Neural cell (in vitro differentiated cells): Measurements from ENCODE around the gene IGSF3.

Source experiments
- CTCF ChIP-seq: fragments of 450-650 bp; IDR thresholded peaks from 2 replicates; pipeline ENCODE4 v1.5.1; 2014; ENCODE audit warnings: antibody characterized with exemption, mild to moderate bottlenecking, moderate library complexity; ENCODE audit not compliant: poor library complexity, severe bottlenecking
- EP300 ChIP-seq: fragments of 450-650 bp; conservative IDR thresholded peaks from 2 replicates; pipeline ENCODE4 v1.6.1; 2014; ENCODE audit warnings: antibody characterized with exemption, mild to moderate bottlenecking, moderate library complexity; ENCODE audit not compliant: poor library complexity, severe bottlenecking
- EZH2 ChIP-seq: fragments of 200-600, 300-800 bp; shearing (Covaris generic), sonication (generic); IDR thresholded peaks from 2 replicates; pipeline ENCODE4 v1.6.1; 2014; ENCODE audit warnings: antibody characterized with exemption, low read length, borderline replicate concordance, mild to moderate bottlenecking; ENCODE audit not compliant: insufficient read depth, poor library complexity, severe bottlenecking
- POLR2AphosphoS5 ChIP-seq: IDR thresholded peaks from 2 replicates; pipeline ENCODE4 v1.6.1; 2012
- RAD21 ChIP-seq: fragments of 450-650 bp; conservative IDR thresholded peaks from 2 replicates; pipeline ENCODE4 v1.6.1; 2014; ENCODE audit warnings: antibody characterized with exemption, mild to moderate bottlenecking, moderate library complexity
- REST ChIP-seq: IDR thresholded peaks from 2 replicates; pipeline ENCODE4 v1.6.1; 2012; ENCODE audit warnings: borderline replicate concordance
- SMC3 ChIP-seq: fragments of 450-650 bp; conservative IDR thresholded peaks from 2 replicates; pipeline ENCODE4 v1.6.1; 2014; ENCODE audit warnings: antibody characterized with exemption, mild to moderate bottlenecking, moderate library complexity; ENCODE audit not compliant: poor library complexity
- TAF1 ChIP-seq: IDR thresholded peaks from 2 replicates; pipeline ENCODE4 v1.6.1; 2012; ENCODE audit warnings: low read depth

DNA sequence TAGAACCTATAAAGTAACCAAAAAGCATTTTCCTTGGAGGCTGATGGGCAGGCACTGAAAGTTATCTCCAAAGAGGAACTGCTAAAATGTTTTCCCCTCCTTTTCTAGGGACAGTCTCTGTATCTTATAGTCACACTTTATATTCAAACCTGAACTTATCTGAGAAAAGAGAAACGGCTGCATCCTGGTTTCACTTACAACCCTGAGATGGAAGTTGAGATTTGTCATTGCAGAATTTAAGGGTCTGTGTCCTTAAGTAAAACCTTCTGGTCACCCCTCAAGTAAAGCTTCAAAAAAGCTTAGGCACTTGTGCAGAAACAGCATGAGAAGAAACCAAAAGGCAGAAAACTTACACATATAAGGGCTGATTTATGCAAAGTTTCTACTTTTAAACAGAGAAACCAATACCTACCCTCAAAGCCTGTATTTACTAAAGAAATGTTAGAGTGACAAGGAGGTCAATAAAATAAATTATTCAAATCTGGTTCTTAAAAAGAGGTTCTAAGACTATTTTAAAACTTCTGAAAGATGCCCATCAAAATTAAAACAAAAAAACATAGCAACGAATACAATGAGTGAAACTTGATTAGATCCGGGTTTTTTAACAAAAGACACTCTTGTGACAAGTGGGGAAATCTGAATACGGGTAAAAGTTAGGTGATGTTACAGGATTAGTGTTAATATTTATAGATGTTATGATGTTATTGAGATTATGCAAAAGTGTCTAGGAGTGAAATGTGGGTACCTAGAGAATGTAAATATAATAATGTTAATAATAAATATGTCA lies 106.6 kb downstream of the IGSF3 start:
- TF ChIP-seq SMC3 (no peak), CTCF (no peak), EP300 (no peak), REST (no peak), POLR2AphosphoS5 (no peak), TAF1 (no peak), RAD21 (no peak), EZH2 (no peak)
